Measurements from ENCODE around the gene NAMPT. TPM values are rescaled to one million over a fixed set of nuclear protein-coding genes. Genes with fewer than 3 reads are reported as not detected.
"Not testable (repeated sequence)": the region's sequence is repeated elsewhere in the genome, so short reads cannot be mapped to it uniquely, and the experiment has no call there.

The NAMPT gene
- polyA plus RNA-seq, 4 donors: 50.5 to 96.3 (median 57.3) TPM

DNA sequence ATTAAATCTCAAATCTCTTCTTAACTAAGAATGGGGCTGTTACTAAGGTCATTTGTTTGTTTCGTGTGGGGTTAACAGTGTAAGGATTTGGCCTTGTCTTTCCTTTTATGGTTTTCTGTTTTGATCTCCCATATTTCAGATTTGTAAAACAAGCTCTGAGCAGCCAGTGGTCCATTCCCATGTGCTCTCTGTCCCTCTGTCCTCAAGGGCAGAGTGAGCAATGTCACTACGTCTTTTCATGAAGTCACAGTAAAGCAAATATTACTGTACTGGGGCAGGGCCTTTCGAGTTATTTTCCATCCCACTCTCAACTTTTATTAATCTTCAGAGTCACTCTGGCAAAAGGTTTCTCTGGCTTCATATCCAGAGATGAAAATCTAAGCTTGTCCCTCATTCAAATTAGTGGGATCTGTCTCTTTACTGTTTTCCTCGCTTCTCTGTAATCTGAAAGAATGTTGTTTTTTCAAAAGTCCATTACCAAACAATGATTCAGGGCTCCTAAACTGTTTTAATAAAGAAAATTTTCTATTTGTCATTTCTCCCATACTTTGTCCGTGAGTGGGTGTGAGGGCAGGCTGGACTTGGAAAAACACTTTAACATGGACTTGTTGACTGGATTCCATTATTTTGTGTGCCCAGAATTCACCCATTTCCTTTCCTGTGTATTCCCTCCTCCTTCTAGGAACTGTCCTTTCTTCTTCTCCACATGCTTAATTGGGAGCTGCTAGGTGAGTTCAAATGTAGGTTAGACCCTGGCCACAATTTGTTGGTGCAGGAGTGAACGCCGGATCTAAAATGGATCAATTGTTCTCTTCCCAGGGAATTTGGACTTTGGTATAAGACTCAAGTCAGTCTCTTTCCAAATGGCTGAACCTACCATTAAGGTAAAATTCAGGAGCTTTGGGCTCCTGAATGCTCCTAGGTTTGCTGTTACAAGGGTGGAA is 42.1 kb upstream of the NAMPT start:
- WGBS, 3 donors: 71 to 81% (median 76%) methylated on average over 7 of the region's 7 CpGs
- Histone ChIP-seq H3K4me1 (ENCODE audit: control insufficient read depth in 3 of 3, insufficient read depth in 2 of 3, low read depth in 1 of 3, low read length in 2 of 3) (no peaks in the 10 kb centered on the region), H3K27me3 (ENCODE audit: control insufficient read depth in 3 of 3, insufficient read depth in 3 of 3, low read length in 3 of 3) (no peaks in the 10 kb centered on the region), H3K36me3 (ENCODE audit: control insufficient read depth in 3 of 3, insufficient read depth in 2 of 3, low read depth in 1 of 3, low read length in 3 of 3) (no peaks in the 10 kb centered on the region), H3K4me3 (ENCODE audit: low read depth in 1 of 3, low read length in 3 of 3) (no peak overlapping the region), H3K9me3 (ENCODE audit: control insufficient read depth in 2 of 2, insufficient read depth in 1 of 2, low read depth in 1 of 2, low read length in 1 of 2) (no peaks in the 10 kb centered on the region), H3K27ac (ENCODE audit: low read depth in 1 of 3, low read length in 2 of 3) (no peak overlapping the region)
- DNase-seq: no peak
- no peak for FAIRE-seq

GRCh38 chr7:106324509-106324908 is 39.7 kb upstream of the NAMPT start:
- H3K9me3 ChIP-seq (ENCODE audit: control insufficient read depth in 2 of 2, insufficient read depth in 1 of 2, low read depth in 1 of 2, low read length in 1 of 2); H3K27me3 ChIP-seq (ENCODE audit: control insufficient read depth in 3 of 3, insufficient read depth in 3 of 3, low read length in 3 of 3); H3K4me1 ChIP-seq (ENCODE audit: control insufficient read depth in 3 of 3, insufficient read depth in 2 of 3, low read depth in 1 of 3, low read length in 2 of 3); H3K27ac ChIP-seq (ENCODE audit: low read depth in 1 of 3, low read length in 2 of 3); DNase-seq; H3K36me3 ChIP-seq (ENCODE audit: control insufficient read depth in 3 of 3, insufficient read depth in 2 of 3, low read depth in 1 of 3, low read length in 3 of 3); H3K4me3 ChIP-seq (ENCODE audit: low read depth in 1 of 3, low read length in 3 of 3); FAIRE-seq: not testable (repeated sequence)
- 82 to 97% (median 95%) methylated on average over 2 of the region's 2 CpGs for WGBS, 3 donors

GRCh38 chr7:106320254-106320770 is 35.5 kb upstream of the NAMPT start:
- not testable (repeated sequence) for H3K27ac ChIP-seq (ENCODE audit: low read depth in 1 of 3, low read length in 2 of 3); H3K27me3 ChIP-seq (ENCODE audit: control insufficient read depth in 3 of 3, insufficient read depth in 3 of 3, low read length in 3 of 3); DNase-seq; H3K9me3 ChIP-seq (ENCODE audit: control insufficient read depth in 2 of 2, insufficient read depth in 1 of 2, low read depth in 1 of 2, low read length in 1 of 2); FAIRE-seq; H3K4me3 ChIP-seq (ENCODE audit: low read depth in 1 of 3, low read length in 3 of 3); H3K36me3 ChIP-seq (ENCODE audit: control insufficient read depth in 3 of 3, insufficient read depth in 2 of 3, low read depth in 1 of 3, low read length in 3 of 3)
- 75 to 85% (median 82%) methylated on average over 9 of the region's 9 CpGs for WGBS, 3 donors
- peaks cover 0 to 12% (median 0%) of the 10 kb centered on the region in 3 donors for H3K4me1 ChIP-seq (ENCODE audit: control insufficient read depth in 3 of 3, insufficient read depth in 2 of 3, low read depth in 1 of 3, low read length in 2 of 3)

DNA sequence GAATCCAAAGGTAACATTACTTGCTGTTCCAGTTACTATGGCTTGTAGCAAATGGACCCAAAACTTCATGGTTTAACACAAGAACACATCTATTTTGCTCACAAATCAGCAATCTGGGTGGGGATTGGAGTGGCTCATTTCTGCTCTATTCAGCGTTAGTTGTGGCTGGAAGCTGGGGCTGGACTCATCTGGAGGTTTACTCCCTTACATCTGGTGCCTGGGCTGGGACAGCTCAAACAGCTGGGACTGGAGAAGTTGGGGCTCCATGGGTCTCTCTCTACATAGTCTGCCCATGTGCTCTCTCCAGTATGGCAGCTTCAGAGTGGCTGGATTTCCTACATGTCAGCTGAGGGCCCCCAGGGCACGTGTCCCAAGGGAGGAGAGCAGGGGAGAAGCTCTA is 33.7 kb upstream of the NAMPT start:
- FAIRE-seq (no peak), DNase-seq (no peak)
- Histone ChIP-seq H3K4me3 (ENCODE audit: low read depth in 1 of 3, low read length in 3 of 3) (no peak overlapping the region), H3K9me3 (ENCODE audit: control insufficient read depth in 2 of 2, insufficient read depth in 1 of 2, low read depth in 1 of 2, low read length in 1 of 2) (peaks cover 0 to 4% of the 10 kb centered on the region in 2 donors), H3K36me3 (ENCODE audit: control insufficient read depth in 3 of 3, insufficient read depth in 2 of 3, low read depth in 1 of 3, low read length in 3 of 3) (no peaks in the 10 kb centered on the region), H3K27ac (ENCODE audit: low read depth in 1 of 3, low read length in 2 of 3) (no peak overlapping the region), H3K27me3 (ENCODE audit: control insufficient read depth in 3 of 3, insufficient read depth in 3 of 3, low read length in 3 of 3) (no peaks in the 10 kb centered on the region), H3K4me1 (ENCODE audit: control insufficient read depth in 3 of 3, insufficient read depth in 2 of 3, low read depth in 1 of 3, low read length in 2 of 3) (peaks cover 0 to 12% (median 0%) of the 10 kb centered on the region in 3 donors)
- WGBS, 3 donors: 83 to 92% (median 88%) methylated on average over 2 of the region's 2 CpGs

GRCh38 chr7:106317971-106318370 is 33.2 kb upstream of the NAMPT start:
- FAIRE-seq (no peak), DNase-seq (peak; percentile 4 to 36)
- Histone ChIP-seq H3K4me3 (ENCODE audit: low read depth in 1 of 3, low read length in 3 of 3) (no peak overlapping the region), H3K36me3 (ENCODE audit: control insufficient read depth in 3 of 3, insufficient read depth in 2 of 3, low read depth in 1 of 3, low read length in 3 of 3) (no peaks in the 10 kb centered on the region), H3K27me3 (ENCODE audit: control insufficient read depth in 3 of 3, insufficient read depth in 3 of 3, low read length in 3 of 3) (no peaks in the 10 kb centered on the region), H3K27ac (ENCODE audit: low read depth in 1 of 3, low read length in 2 of 3) (no peak overlapping the region), H3K9me3 (ENCODE audit: control insufficient read depth in 2 of 2, insufficient read depth in 1 of 2, low read depth in 1 of 2, low read length in 1 of 2) (peaks cover 0 to 4% of the 10 kb centered on the region in 2 donors), H3K4me1 (ENCODE audit: control insufficient read depth in 3 of 3, insufficient read depth in 2 of 3, low read depth in 1 of 3, low read length in 2 of 3) (peaks cover 0 to 12% (median 0%) of the 10 kb centered on the region in 3 donors)
- 69 to 82% (median 77%) methylated on average over 5 of the region's 5 CpGs for WGBS, 3 donors

DNA sequence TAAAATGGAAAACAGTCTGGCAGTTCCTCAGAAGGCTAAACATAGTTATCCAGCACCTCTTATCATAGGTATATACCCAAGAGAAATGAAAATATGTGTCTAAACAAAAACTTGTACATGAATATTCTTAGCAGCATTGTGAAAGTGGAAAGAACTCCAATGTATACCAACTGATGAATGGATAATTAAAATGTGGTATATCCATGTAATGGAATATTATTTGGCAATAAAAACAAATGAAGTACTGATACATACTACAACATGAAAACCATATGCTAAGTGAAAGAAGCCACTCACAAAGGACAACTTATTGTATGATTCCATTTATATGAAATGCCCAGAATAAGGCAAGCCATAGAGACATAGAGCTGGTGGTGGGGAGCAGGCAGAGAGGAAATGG is 32.2 kb upstream of the NAMPT start:
- FAIRE-seq (no peak), DNase-seq (no peak)
- no peak overlapping the region for H3K4me3 ChIP-seq (ENCODE audit: low read depth in 1 of 3, low read length in 3 of 3)

DNA sequence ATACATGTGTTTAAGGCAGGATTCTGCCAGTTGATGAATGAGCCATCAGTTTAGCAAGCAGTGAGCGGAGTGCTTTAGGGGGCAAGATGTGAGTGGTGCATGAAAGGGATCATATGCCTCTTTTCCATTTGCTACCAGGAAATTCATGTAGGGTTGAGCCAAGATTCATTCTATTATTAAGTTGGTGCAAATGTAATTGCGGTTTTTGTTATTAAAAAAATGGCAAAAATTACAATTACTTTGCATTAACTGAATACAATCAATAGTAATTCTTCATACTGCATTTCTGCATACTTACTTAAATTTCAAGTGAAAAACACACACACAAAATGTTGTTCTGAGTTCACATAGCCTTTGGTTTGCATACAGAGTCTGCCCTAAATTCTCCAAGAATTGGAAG is 30.1 kb upstream of the NAMPT start:
- no peak for FAIRE-seq
- no peak for DNase-seq
- H3K36me3 ChIP-seq (ENCODE audit: control insufficient read depth in 3 of 3, insufficient read depth in 2 of 3, low read depth in 1 of 3, low read length in 3 of 3): no peaks in the 10 kb centered on the region
- no peak overlapping the region for H3K27ac ChIP-seq (ENCODE audit: low read depth in 1 of 3, low read length in 2 of 3)
- no peaks in the 10 kb centered on the region for H3K27me3 ChIP-seq (ENCODE audit: control insufficient read depth in 3 of 3, insufficient read depth in 3 of 3, low read length in 3 of 3)
- WGBS, 3 donors: 91 to 96% (median 93%) methylated on average over 2 of the region's 2 CpGs
- H3K4me3 ChIP-seq (ENCODE audit: low read depth in 1 of 3, low read length in 3 of 3): no peak overlapping the region
- no peaks in the 10 kb centered on the region for H3K9me3 ChIP-seq (ENCODE audit: control insufficient read depth in 2 of 2, insufficient read depth in 1 of 2, low read depth in 1 of 2, low read length in 1 of 2)
- H3K4me1 ChIP-seq (ENCODE audit: control insufficient read depth in 3 of 3, insufficient read depth in 2 of 3, low read depth in 1 of 3, low read length in 2 of 3): peaks cover 0 to 12% (median 0%) of the 10 kb centered on the region in 3 donors

More for the DNA sequence above, 32.2 kb upstream of the NAMPT start:
- peaks cover 0 to 12% (median 0%) of the 10 kb centered on the region in 3 donors for H3K4me1 ChIP-seq (ENCODE audit: control insufficient read depth in 3 of 3, insufficient read depth in 2 of 3, low read depth in 1 of 3, low read length in 2 of 3)
- H3K9me3 ChIP-seq (ENCODE audit: control insufficient read depth in 2 of 2, insufficient read depth in 1 of 2, low read depth in 1 of 2, low read length in 1 of 2): peaks cover 0 to 4% of the 10 kb centered on the region in 2 donors
- no peak overlapping the region for H3K27ac ChIP-seq (ENCODE audit: low read depth in 1 of 3, low read length in 2 of 3)
- H3K27me3 ChIP-seq (ENCODE audit: control insufficient read depth in 3 of 3, insufficient read depth in 3 of 3, low read length in 3 of 3): no peaks in the 10 kb centered on the region
- no peaks in the 10 kb centered on the region for H3K36me3 ChIP-seq (ENCODE audit: control insufficient read depth in 3 of 3, insufficient read depth in 2 of 3, low read depth in 1 of 3, low read length in 3 of 3)

DNA sequence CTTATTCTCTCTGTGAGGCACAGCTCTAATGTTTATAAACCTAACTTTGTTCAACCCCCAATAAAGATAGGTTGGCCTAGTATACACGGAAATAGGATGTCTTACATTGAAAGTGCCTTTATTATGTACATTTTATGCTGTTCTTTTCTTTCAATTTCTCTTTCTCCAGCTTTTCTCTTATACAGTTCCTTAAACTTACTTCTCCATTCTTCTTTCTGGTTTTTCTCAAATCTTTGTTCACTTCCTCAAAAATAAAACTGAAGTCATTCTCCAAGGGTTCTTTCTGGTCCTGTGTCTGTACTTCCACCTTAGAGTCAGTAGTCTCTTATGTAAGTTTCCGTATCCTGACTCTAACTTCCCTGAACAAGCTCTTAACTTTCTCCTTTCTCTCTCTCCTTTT is 29.2 kb upstream of the NAMPT start:
- Histone ChIP-seq H3K4me3 (ENCODE audit: low read depth in 1 of 3, low read length in 3 of 3) (no peak overlapping the region), H3K27me3 (ENCODE audit: control insufficient read depth in 3 of 3, insufficient read depth in 3 of 3, low read length in 3 of 3) (no peaks in the 10 kb centered on the region), H3K27ac (ENCODE audit: low read depth in 1 of 3, low read length in 2 of 3) (peak overlapping the region in 1 of 3 donors; percentile 15), H3K36me3 (ENCODE audit: control insufficient read depth in 3 of 3, insufficient read depth in 2 of 3, low read depth in 1 of 3, low read length in 3 of 3) (no peaks in the 10 kb centered on the region), H3K4me1 (ENCODE audit: control insufficient read depth in 3 of 3, insufficient read depth in 2 of 3, low read depth in 1 of 3, low read length in 2 of 3) (peaks cover 0 to 12% (median 0%) of the 10 kb centered on the region in 3 donors), H3K9me3 (ENCODE audit: control insufficient read depth in 2 of 2, insufficient read depth in 1 of 2, low read depth in 1 of 2, low read length in 1 of 2) (no peaks in the 10 kb centered on the region)
- FAIRE-seq: no peak
- WGBS, 3 donors: 56 to 64% (median 63%) methylated on average over 2 of the region's 2 CpGs
- peak; percentile 6 to 10 for DNase-seq
